ENCODE results near the gene SLC35A5. TPM values are rescaled to one million over a fixed set of nuclear protein-coding genes. Genes with fewer than 3 reads are reported as not detected.

Gene SLC35A5
- total and polyA plus RNA-seq, 9 of the 15 experiments (the other 6 are each of a cell fraction or from before 2014, with no cell fraction given), result 4.0 to 13.0 (median 9.7) TPM

GRCh38 chr3:112610121-112610520, 48.3 kb downstream of the SLC35A5 start (continued):
- TF ChIP-seq MLLT1 (IDR thresholded peaks at IDR 0.05) (no peak), SIX5 (IDR thresholded peaks at IDR 0.05; ENCODE audit: borderline replicate concordance in 1 of 2, insufficient read depth in 1 of 2, low read depth in 1 of 2, low read length in 2 of 2) (no peak), ZNF449 (CRISPR knock-in tag; IDR thresholded peaks at IDR 0.05) (no peak), ZNF512 (tag; IDR thresholded peaks at IDR 0.05) (no peak), CHD2 (IDR thresholded peaks at IDR 0.05; ENCODE audit: low read depth, low read length) (no peak), TRIM25 (IDR thresholded peaks at IDR 0.05; ENCODE audit: borderline replicate concordance) (no peak), ATF3 (IDR thresholded peaks at IDR 0.05) (peak; percentile 28; the same call in 1 of the 2 replicates), ATF3 (CRISPR knock-in tag; conservative IDR thresholded peaks at IDR 0.05) (no peak), ZNF395 (CRISPR knock-in tag; IDR thresholded peaks at IDR 0.05) (peak; percentile 49; the same call in 1 of the 2 replicates), GABPB1 (CRISPR knock-in tag; IDR thresholded peaks at IDR 0.05) (no peak), PHF8 (IDR thresholded peaks at IDR 0.05; ENCODE audit: borderline replicate concordance, low read length) (no peak), CREB3L1 (IDR thresholded peaks at IDR 0.05; ENCODE audit: borderline replicate concordance, low read depth) (no peak), RBM15 (IDR thresholded peaks at IDR 0.05; ENCODE audit: insufficient read depth, low read length) (no peak), ATF1 (CRISPR knock-in tag; IDR thresholded peaks at IDR 0.05) (no peak), ATF1 (tag; IDR thresholded peaks at IDR 0.05) (peak; percentile 74)

Data from K562 (cell line).